ELF-1 (cell line): Measurements from ENCODE around the gene NDUFA8.

Experiments used
- DNase-seq: peaks from one replicate; pipeline ENCODE4 v3.0.0-alpha.2; 2016; ENCODE audit warnings: low read depth, low spot score

NDUFA8 gene

GRCh38 chr9:122102156-122102555 lies 57.4 kb downstream of the NDUFA8 start:
- DNase-seq = no peak

GRCh38 chr9:122100756-122101155 lies 58.8 kb downstream of the NDUFA8 start:
- DNase-seq = no peak

GRCh38 chr9:122099271-122099869 lies 60.2 kb downstream of the NDUFA8 start:
- DNase-seq = peak; percentile 84

GRCh38 chr9:122097679-122098315 lies 61.8 kb downstream of the NDUFA8 start:
- no peak for DNase-seq

- DNase-seq = no peak
These were observed 62.8 kb downstream of the NDUFA8 start for GRCh38 chr9:122096620-122097415.

- DNase-seq = peak; percentile 74
These were observed 64.4 kb downstream of the NDUFA8 start for GRCh38 chr9:122095010-122095767.
